Epithelial cell of proximal tubule (primary cell): Measurements from ENCODE around the gene BAIAP2L1. TPM values are rescaled to one million over a fixed set of nuclear protein-coding genes. Genes with fewer than 3 reads are reported as not detected.

Experiments
- DNase-seq: peaks from one replicate; pipeline ENCODE4 v3.0.0-alpha.2; 2011; ENCODE audit warnings: low read depth
- H3K4me3 ChIP-seq: 2 replicates; pipeline ENCODE4 v1.5.1; 2011; ENCODE audit warnings: low read depth, mild to moderate bottlenecking, low read length
- total RNA-seq: library from RNA; depleted of rRNA; stranded (reverse); fragments of >200 nt; gene quantifications from 2 replicates; pipeline ENCODE4 v1.2.3, GENCODE V29; 2015
- TF ChIP-seq, protein P1 (sequence below): conservative IDR thresholded peaks from 2 replicates; pipeline ENCODE4 v1.5.1; 2012; ENCODE audit warnings: low read depth, mild to moderate bottlenecking, low read length

BAIAP2L1 gene
- total RNA-seq, 1 donor from 2014 or later, result 46.8 TPM

DNA sequence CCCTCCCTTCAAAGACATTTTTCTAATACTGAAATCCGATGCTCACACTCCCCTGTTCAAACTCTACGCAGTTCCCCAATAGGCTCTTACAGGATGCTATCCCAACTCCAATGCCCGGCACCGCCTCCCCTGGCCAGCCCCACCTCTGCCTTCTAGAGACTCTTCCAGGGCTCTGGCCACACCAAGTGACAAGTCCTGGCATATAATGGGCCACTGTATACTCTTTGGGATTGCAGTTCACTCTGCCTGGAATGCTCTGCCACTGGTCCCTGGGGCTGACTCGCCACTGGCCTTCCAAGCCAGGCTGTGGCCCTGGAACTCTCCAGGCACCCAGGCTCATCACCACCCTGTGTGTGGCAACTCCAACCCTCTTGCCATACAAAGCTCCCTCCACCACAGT lies 122.5 kb downstream of the BAIAP2L1 start:
- H3K4me3 ChIP-seq, result no peak overlapping the region
- DNase-seq, result no peak
- TF ChIP-seq, protein P1, sequence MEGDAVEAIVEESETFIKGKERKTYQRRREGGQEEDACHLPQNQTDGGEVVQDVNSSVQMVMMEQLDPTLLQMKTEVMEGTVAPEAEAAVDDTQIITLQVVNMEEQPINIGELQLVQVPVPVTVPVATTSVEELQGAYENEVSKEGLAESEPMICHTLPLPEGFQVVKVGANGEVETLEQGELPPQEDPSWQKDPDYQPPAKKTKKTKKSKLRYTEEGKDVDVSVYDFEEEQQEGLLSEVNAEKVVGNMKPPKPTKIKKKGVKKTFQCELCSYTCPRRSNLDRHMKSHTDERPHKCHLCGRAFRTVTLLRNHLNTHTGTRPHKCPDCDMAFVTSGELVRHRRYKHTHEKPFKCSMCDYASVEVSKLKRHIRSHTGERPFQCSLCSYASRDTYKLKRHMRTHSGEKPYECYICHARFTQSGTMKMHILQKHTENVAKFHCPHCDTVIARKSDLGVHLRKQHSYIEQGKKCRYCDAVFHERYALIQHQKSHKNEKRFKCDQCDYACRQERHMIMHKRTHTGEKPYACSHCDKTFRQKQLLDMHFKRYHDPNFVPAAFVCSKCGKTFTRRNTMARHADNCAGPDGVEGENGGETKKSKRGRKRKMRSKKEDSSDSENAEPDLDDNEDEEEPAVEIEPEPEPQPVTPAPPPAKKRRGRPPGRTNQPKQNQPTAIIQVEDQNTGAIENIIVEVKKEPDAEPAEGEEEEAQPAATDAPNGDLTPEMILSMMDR, result no peak

DNA sequence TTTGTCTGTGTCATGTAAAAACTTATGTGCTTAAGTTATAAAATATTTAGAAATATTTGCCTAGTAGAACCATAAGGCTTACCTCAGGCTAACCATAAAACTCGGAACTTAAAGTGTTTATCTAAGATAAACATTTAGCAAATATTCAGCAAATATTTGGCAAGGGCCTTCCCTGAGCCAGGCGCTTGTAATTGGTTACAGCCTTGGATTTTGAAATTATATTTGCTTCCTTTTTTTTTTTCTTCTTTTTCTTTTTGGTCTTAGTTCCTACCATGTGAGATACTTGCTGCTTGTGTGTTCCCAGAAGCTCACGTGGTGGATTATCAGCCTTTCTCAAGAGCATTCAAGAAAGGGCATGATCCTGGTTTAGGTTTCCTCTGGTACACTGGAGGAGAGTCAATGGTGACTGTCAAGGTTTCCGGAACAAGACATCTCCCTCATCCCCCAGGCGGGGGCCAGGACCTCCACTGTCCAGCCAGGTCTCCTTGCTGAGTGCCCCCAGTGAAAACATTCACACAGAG lies 124.6 kb downstream of the BAIAP2L1 start:
- TF ChIP-seq, protein P1, result no peak
- no peak overlapping the region for H3K4me3 ChIP-seq

DNA sequence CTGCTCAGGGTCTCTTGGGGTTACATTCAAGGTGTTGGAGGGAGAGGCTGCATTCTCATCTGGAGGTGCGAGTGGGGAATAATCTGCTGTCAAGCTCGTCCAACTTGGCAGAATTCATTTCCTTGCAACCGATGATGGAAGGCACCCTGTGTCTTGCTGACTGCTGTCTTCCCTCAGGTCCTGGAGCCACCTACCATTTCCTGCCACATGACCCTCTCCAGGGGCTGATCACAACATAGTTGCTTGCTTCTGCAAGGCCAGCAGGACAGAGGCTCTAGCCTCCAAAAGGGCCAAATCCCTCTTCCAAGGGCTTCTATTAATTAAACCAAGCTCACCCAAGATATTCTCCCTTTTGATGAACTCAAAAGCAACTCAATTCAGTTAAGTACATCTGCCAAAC lies 133.6 kb downstream of the BAIAP2L1 start:
- no peak overlapping the region for H3K4me3 ChIP-seq
- DNase-seq, result no peak
- TF ChIP-seq, protein P1, result no peak

More for the DNA sequence above, 124.6 kb downstream of the BAIAP2L1 start:
- DNase-seq, result no peak

DNA sequence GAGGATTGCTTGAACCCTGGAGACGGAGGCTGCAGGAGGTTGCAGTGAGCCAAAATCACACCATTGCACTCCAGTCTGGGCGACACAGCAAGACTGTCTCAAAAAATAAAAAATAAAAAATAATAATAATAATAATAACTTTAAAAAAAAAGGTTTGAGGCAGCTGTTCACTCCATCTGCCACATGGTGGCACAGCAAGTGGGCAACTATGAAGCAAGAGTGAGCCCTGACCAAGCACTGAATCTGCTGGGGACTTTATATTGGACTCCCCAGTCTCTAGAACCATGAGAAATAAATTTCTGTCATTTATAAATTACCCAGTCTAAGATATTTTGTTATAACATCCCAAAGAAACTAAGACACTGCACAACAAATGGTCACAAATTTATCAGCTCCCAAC lies 134.1 kb downstream of the BAIAP2L1 start:
- DNase-seq, result no peak
- H3K4me3 ChIP-seq, result no peak overlapping the region
- TF ChIP-seq, protein P1, result peak; percentile 54

DNA sequence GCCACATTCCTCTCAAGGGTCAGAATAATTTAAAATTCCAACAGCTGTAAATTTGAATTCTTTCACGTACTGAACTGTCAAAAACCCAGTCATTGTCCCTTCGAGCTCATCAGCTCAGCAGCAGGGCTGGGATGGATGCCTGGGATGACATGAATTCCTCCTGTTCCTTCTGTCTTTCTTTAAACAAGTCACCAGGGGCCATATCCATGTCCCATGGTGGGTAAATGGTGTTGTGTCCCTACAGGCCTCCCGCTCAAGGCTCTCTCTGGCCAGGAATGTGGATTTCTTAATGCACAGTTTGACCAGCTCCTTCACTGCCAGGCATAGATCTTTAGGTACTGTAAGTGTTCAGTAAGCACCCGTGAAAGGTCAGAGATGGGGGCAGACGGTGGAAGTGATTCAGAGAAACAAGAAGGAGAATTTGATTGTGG lies 135.0 kb downstream of the BAIAP2L1 start:
- TF ChIP-seq, protein P1, result no peak
- no peak overlapping the region for H3K4me3 ChIP-seq
- no peak for DNase-seq

DNA sequence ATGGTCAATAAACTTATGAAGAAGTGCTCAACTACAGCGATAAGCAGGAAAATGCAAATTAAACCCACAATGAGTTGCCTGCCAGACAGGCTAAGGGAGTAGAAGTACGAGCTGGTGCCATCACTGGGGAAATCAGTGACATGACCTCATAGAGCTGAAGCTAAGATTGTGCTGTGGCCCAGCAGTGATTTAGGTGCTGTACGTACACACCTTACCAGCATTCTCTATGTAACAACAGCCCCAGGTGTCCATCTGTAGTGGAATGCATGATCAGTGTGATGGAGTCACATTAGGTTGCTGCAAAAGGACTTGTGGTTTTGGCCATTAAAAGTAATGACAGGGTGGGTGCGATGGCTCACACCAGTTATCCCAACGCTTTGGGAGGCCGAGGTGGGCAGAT lies 143.2 kb downstream of the BAIAP2L1 start:
- TF ChIP-seq, protein P1, result no peak
- DNase-seq, result no peak
- H3K4me3 ChIP-seq, result no peak overlapping the region

DNA sequence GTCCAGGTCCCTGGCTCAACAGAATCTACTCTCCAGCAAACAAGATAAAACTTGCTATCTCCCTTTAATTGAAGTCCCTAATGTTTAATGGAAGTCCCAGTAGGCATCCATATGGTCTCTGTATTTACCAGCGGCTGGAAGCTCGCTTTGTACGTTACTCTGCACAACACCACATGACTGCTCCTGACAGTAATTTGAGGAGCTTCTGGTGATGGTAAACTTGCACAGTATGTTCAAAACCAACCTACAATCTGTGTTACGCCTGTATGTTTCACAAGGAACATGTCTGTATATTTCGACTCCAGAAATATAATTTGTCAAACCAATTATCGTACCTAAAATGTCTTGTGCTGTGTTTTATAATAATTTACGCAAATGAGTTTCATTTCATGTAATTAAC lies 144.5 kb downstream of the BAIAP2L1 start:
- no peak overlapping the region for H3K4me3 ChIP-seq
- TF ChIP-seq, protein P1, result no peak
- no peak for DNase-seq
